ENCODE measurements around the gene SPNS1. TPM values are rescaled to one million over a fixed set of nuclear protein-coding genes. Genes with fewer than 3 reads are reported as not detected.

SPNS1 gene
- polyA plus RNA-seq, 2 of the 4 experiments (the other 2 are of a cell fraction), result 27.0 to 35.1 TPM

DNA sequence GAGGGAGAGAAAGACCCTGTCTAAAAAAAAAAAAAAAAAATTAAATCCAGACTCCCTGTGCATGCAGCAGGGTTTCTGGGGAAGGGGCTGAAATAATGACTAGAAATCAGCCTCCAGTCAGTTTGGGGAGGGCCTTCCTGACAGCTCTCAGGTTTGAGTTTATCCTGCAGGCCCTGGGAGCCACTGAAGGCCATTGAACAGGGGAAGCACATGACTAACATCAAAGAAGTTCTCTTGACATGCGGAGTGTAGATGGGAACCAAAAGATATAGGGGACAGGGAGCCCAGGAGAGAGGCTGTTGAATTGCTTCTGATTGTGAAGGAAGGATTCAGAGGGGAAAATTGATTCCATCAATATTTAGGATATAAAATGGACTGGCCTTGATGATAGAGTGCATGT is 46.8 kb upstream of the SPNS1 start:
- ATAC-seq (no peak), DNase-seq (ENCODE audit: low read depth in 1 of 2, low spot score in 1 of 2) (no peak), FAIRE-seq (no peak)
- ChIA-PET POLR2A (no interaction called here), CTCF (interaction anchor here (0.6 to 13.3 kb wide), 5 partner anchors 10 to 53 kb away, joined by 3 to 92 read pairs (median 4); no protein-coding TSS in a partner anchor)
- Histone ChIP-seq H3K4me3 (no peak overlapping the region), H3K27ac (no peak overlapping the region), H3K4me1 (peaks cover 5% of the 10 kb centered on the region; the same call in 2 of the 3 replicates), H3K4me2 (no peak overlapping the region), H3K9me3 (no peaks in the 10 kb centered on the region)
- 100% methylated on average over 1 of the region's 1 CpG for WGBS (ENCODE audit: missing lambda C conversion rate)
- TF ChIP-seq ESRRA (IDR thresholded peaks at IDR 0.05; ENCODE audit: borderline replicate concordance, low read length) (no peak), HOXB13 (CRISPR knock-in tag; IDR thresholded peaks at IDR 0.05; ENCODE audit: low read depth) (no peak), ZSCAN20 (CRISPR knock-in tag; IDR thresholded peaks at IDR 0.05) (no peak), EHF (CRISPR knock-in tag; IDR thresholded peaks at IDR 0.05) (no peak), NPAS2 (CRISPR knock-in tag; IDR thresholded peaks at IDR 0.05; ENCODE audit: borderline replicate concordance) (no peak), JUNB (IDR thresholded peaks at IDR 0.05) (no peak), FOXS1 (CRISPR knock-in tag; IDR thresholded peaks at IDR 0.05) (no peak), EHMT2 (IDR thresholded peaks at IDR 0.05; ENCODE audit: low read depth) (no peak), JUN (IDR thresholded peaks at IDR 0.05) (no peak)
- TF ChIP-seq, protein P1, sequence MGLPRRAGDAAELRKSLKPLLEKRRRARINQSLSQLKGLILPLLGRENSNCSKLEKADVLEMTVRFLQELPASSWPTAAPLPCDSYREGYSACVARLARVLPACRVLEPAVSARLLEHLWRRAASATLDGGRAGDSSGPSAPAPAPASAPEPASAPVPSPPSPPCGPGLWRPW (IDR thresholded peaks at IDR 0.05), result no peak
- TF ChIP-seq, protein P2, sequence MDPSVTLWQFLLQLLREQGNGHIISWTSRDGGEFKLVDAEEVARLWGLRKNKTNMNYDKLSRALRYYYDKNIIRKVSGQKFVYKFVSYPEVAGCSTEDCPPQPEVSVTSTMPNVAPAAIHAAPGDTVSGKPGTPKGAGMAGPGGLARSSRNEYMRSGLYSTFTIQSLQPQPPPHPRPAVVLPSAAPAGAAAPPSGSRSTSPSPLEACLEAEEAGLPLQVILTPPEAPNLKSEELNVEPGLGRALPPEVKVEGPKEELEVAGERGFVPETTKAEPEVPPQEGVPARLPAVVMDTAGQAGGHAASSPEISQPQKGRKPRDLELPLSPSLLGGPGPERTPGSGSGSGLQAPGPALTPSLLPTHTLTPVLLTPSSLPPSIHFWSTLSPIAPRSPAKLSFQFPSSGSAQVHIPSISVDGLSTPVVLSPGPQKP (IDR thresholded peaks at IDR 0.05; ENCODE audit: low read depth, low read length), result no peak
- TF ChIP-seq, protein P3, sequence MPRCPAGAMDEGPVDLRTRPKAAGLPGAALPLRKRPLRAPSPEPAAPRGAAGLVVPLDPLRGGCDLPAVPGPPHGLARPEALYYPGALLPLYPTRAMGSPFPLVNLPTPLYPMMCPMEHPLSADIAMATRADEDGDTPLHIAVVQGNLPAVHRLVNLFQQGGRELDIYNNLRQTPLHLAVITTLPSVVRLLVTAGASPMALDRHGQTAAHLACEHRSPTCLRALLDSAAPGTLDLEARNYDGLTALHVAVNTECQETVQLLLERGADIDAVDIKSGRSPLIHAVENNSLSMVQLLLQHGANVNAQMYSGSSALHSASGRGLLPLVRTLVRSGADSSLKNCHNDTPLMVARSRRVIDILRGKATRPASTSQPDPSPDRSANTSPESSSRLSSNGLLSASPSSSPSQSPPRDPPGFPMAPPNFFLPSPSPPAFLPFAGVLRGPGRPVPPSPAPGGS (IDR thresholded peaks at IDR 0.05), result no peak

DNA sequence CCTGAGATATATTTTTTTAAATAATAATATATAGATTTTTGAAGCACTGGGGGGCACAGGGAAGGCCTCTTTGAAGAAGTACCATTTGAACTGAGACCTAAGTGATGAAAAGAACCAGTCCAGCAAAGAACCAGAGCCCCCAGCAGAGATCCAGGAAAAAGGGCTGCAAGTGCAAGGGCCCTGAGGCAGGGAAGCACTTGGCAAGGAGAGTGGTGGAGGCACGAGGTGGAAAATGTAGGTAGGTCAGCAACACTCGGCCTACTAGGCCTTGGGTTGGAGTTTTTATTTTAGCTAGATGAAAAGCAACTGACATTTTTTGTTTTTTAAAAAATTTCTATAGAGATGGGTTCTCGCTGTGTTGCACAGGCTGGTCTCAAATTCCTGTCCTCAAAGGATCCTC is 44.4 kb upstream of the SPNS1 start:
- 50% methylated on average over 3 of the region's 3 CpGs for WGBS (ENCODE audit: missing lambda C conversion rate)
- H3K27ac ChIP-seq, result no peak overlapping the region
- no peaks in the 10 kb centered on the region for H3K9me3 ChIP-seq
- H3K4me3 ChIP-seq, result no peak overlapping the region
- FAIRE-seq (no peak), DNase-seq (ENCODE audit: low read depth in 1 of 2, low spot score in 1 of 2) (no peak), ATAC-seq (no peak)
- TF ChIP-seq NR3C1 (IDR thresholded peaks at IDR 0.05) (no peak), MAZ (IDR thresholded peaks at IDR 0.05; ENCODE audit: borderline replicate concordance, low read depth, low read length) (no peak)
- TF ChIP-seq, protein P4, sequence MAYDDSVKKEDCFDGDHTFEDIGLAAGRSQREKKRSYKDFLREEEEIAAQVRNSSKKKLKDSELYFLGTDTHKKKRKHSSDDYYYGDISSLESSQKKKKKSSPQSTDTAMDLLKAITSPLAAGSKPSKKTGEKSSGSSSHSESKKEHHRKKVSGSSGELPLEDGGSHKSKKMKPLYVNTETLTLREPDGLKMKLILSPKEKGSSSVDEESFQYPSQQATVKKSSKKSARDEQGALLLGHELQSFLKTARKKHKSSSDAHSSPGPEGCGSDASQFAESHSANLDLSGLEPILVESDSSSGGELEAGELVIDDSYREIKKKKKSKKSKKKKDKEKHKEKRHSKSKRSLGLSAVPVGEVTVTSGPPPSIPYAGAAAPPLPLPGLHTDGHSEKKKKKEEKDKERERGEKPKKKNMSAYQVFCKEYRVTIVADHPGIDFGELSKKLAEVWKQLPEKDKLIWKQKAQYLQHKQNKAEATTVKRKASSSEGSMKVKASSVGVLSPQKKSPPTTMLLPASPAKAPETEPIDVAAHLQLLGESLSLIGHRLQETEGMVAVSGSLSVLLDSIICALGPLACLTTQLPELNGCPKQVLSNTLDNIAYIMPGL (CRISPR knock-in tag; IDR thresholded peaks at IDR 0.05; ENCODE audit: borderline replicate concordance), result no peak
- CTCF ChIA-PET, result interaction anchor here (0.6 to 13.3 kb wide), 3 partner anchors 14 to 57 kb away, joined by 3 to 92 read pairs (median 3); no protein-coding TSS in a partner anchor
- H3K4me2 ChIP-seq, result no peak overlapping the region
- POLR2A ChIA-PET, result no interaction called here
- no peaks in the 10 kb centered on the region for H3K4me1 ChIP-seq

GRCh38 chr16:28930652-28931051 is 43.9 kb upstream of the SPNS1 start:
- DNase-seq (ENCODE audit: low read depth in 1 of 2, low spot score in 1 of 2) (no peak), ATAC-seq (no peak), FAIRE-seq (no peak)
- Histone ChIP-seq H3K4me2 (no peak overlapping the region), H3K4me3 (no peak overlapping the region), H3K27ac (no peak overlapping the region), H3K9me3 (no peaks in the 10 kb centered on the region), H3K4me1 (no peaks in the 10 kb centered on the region)
- 81% methylated on average over 3 of the region's 3 CpGs for WGBS (ENCODE audit: missing lambda C conversion rate)
- ChIA-PET CTCF (interaction anchor here (0.7 to 13.3 kb wide), 4 partner anchors 14 to 77 kb away, joined by 3 to 92 read pairs (median 4); no protein-coding TSS in a partner anchor), POLR2A (no interaction called here)
- no peak for TF ChIP-seq GATA3 (IDR thresholded peaks at IDR 0.05; ENCODE audit: borderline replicate concordance)
- TF ChIP-seq CHD4 (IDR thresholded peaks at IDR 0.05; ENCODE audit: borderline replicate concordance), result no peak
- no peak for TF ChIP-seq ZNF302 (CRISPR knock-in tag; IDR thresholded peaks at IDR 0.05)
- TF ChIP-seq CHD2 (IDR thresholded peaks at IDR 0.05; ENCODE audit: low read length, partially characterized antibody), result no peak
- no peak for TF ChIP-seq HEYL (CRISPR knock-in tag; IDR thresholded peaks at IDR 0.05)
- no peak for TF ChIP-seq CBX2 (IDR thresholded peaks at IDR 0.05; ENCODE audit: borderline replicate concordance, low read depth)
- TF ChIP-seq, protein P2 (IDR thresholded peaks at IDR 0.05; ENCODE audit: low read depth, low read length), result no peak
- TF ChIP-seq HOXB13 (CRISPR knock-in tag; IDR thresholded peaks at IDR 0.05; ENCODE audit: low read depth), result no peak
- no peak for TF ChIP-seq KDM5A (IDR thresholded peaks at IDR 0.05)
- TF ChIP-seq JUNB (IDR thresholded peaks at IDR 0.05), result no peak
- TF ChIP-seq, protein P5, sequence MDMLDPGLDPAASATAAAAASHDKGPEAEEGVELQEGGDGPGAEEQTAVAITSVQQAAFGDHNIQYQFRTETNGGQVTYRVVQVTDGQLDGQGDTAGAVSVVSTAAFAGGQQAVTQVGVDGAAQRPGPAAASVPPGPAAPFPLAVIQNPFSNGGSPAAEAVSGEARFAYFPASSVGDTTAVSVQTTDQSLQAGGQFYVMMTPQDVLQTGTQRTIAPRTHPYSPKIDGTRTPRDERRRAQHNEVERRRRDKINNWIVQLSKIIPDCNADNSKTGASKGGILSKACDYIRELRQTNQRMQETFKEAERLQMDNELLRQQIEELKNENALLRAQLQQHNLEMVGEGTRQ (IDR thresholded peaks at IDR 0.05), result no peak
- TF ChIP-seq TP53 (CRISPR knock-in tag; IDR thresholded peaks at IDR 0.05), result no peak

Measured in A549 (cell line).